B cell (primary cell): Measurements from ENCODE around the gene GBA2. TPM values are rescaled to one million over a fixed set of nuclear protein-coding genes. Genes with fewer than 3 reads are reported as not detected.

Experiments used
- ATAC-seq: fragments of 200-7000 bp; cut with Tn5 transposase; one replicate; pipeline ENCODE4 v1.10.0; 2021; ENCODE audit warnings: low read depth, mild to moderate bottlenecking, moderate number of reproducible peaks, moderate library complexity
- CTCF ChIA-PET: fragments of 350-600 bp; sonication (Branson Sonifier 250); formaldehyde crosslinking; loops from one replicate; lab custom pipeline; 2021; ENCODE audit warnings: antibody characterized with exemption, inconsistent platforms; lab: Charles Lee
- POLR2A ChIA-PET: fragments of 350-600 bp; sonication (Branson Sonifier 250); formaldehyde crosslinking; loops from one replicate; lab custom pipeline; 2021; ENCODE audit warnings: antibody characterized with exemption; lab: Charles Lee
- DNase-seq: peaks from one replicate; pipeline ENCODE4 v3.0.0; 2013
- H2AFZ ChIP-seq: 2 replicates; pipeline ENCODE4 v1.6.1; 2012; ENCODE audit warnings: mild to moderate bottlenecking, low read depth, low read length; ENCODE audit not compliant: insufficient read depth, poor library complexity, severe bottlenecking
- H3K27ac ChIP-seq, 2 donors: 1 replicate in 1 of 2; 2 replicates in 1 of 2; pipeline ENCODE4 v1.5.1; 2012 to 2013; ENCODE audit warnings: low read length in 2 of 2, mild to moderate bottlenecking in 2 of 2, moderate library complexity in 1 of 2
- H3K27me3 ChIP-seq, 4 experiments: fragments of 200-600 bp in 1 of 4; sonication (generic) in 1 of 4; replicated peaks in 1 of 4; 1 replicate in 2 of 4; 2 replicates in 2 of 4; pipeline versions ENCODE4 v1.6.1 to v1.7.0; 2013 to 2016; ENCODE audit warnings: low read length in 3 of 4, mild to moderate bottlenecking in 2 of 4, mixed read lengths in 1 of 4, moderate library complexity in 1 of 4; ENCODE audit not compliant: insufficient read depth in 4 of 4, control insufficient read depth in 3 of 4; ENCODE audit errors: control extremely low read depth in 1 of 4
- H3K36me3 ChIP-seq, 2 experiments: replicated peaks in 1 of 2; 1 replicate in 1 of 2; 2 replicates in 1 of 2; pipeline versions ENCODE4 v1.6.1 to v1.7.1; 2013; ENCODE audit warnings: low read length in 1 of 2; ENCODE audit not compliant: insufficient read depth in 2 of 2, control insufficient read depth in 1 of 2; ENCODE audit errors: control extremely low read depth in 1 of 2, extremely low read depth in 1 of 2
- H3K4me1 ChIP-seq, 2 donors: fragments of 200-600 bp in 1 of 2; sonication (generic) in 1 of 2; 1 replicate in 1 of 2; 2 replicates in 1 of 2; pipeline versions ENCODE4 v1.5.1 to v1.6.1; 2013 to 2017; ENCODE audit warnings: low read length in 2 of 2; ENCODE audit not compliant: control insufficient read depth in 2 of 2, insufficient read depth in 2 of 2
- H3K4me2 ChIP-seq: replicated peaks from 2 replicates; pipeline ENCODE3; 2012; ENCODE audit warnings: mild to moderate bottlenecking, low read depth, low read length; ENCODE audit not compliant: poor library complexity, severe bottlenecking
- H3K4me3 ChIP-seq, 5 experiments: fragments of 200-600 bp in 1 of 5; sonication (generic) in 1 of 5; 1 replicate in 3 of 5; 2 replicates in 2 of 5; pipeline versions ENCODE4 v1.5.1 to v1.7.0; 2011 to 2016; ENCODE audit warnings: low read length in 4 of 5, mild to moderate bottlenecking in 4 of 5, low read depth in 2 of 5, control low read depth in 1 of 5, moderate library complexity in 1 of 5; ENCODE audit not compliant: insufficient read depth in 1 of 5; ENCODE audit errors: control extremely low read depth in 1 of 5, extremely low read depth in 1 of 5
- H3K79me2 ChIP-seq: fragments of 200-600 bp; sonication (generic); one replicate; pipeline ENCODE4 v1.6.0; 2016; ENCODE audit warnings: low read length; ENCODE audit not compliant: control insufficient read depth, insufficient read depth
- H3K9ac ChIP-seq: fragments of 200-600 bp; sonication (generic); 2 replicates; pipeline ENCODE4 v1.6.1; 2017; ENCODE audit warnings: mild to moderate bottlenecking, low read length, moderate library complexity
- H3K9me3 ChIP-seq, 3 donors: one replicate each; pipeline versions ENCODE4 v1.6.1 to v1.7.1; 2013; ENCODE audit warnings: low read length in 2 of 3; ENCODE audit not compliant: control insufficient read depth in 2 of 3, insufficient read depth in 1 of 3; ENCODE audit errors: control extremely low read depth in 1 of 3
- H4K20me1 ChIP-seq: 2 replicates; pipeline ENCODE4 v1.6.0; 2012; ENCODE audit warnings: mild to moderate bottlenecking, low read length; ENCODE audit not compliant: insufficient read depth, control insufficient read depth, poor library complexity, severe bottlenecking
- H3K27ac Mint-ChIP-seq: one replicate; pipeline ENCODE4 v1.8.0; 2021; ENCODE audit warnings: mixed read lengths
- H3K27me3 Mint-ChIP-seq: one replicate; pipeline ENCODE4 v1.8.0; 2021; ENCODE audit warnings: mixed read lengths
- H3K4me1 Mint-ChIP-seq: one replicate; pipeline ENCODE4 v1.8.0; 2021; ENCODE audit warnings: mixed read lengths
- H3K4me3 Mint-ChIP-seq: one replicate; pipeline ENCODE4 v1.8.0; 2021; ENCODE audit warnings: mixed read lengths
- H3K9me3 Mint-ChIP-seq: one replicate; pipeline ENCODE4 v1.8.0; 2022; ENCODE audit warnings: mixed read lengths; ENCODE audit not compliant: insufficient read depth
- EZH2 ChIP-seq: IDR thresholded peaks from 2 replicates; pipeline ENCODE4 v1.6.1; 2012; ENCODE audit warnings: borderline replicate concordance, low read depth, mild to moderate bottlenecking, moderate library complexity, low read length; ENCODE audit not compliant: insufficient read depth, poor library complexity, severe bottlenecking
- WGBS: methylation state at CpG from one replicate; pipeline ENCODE4 v1.1.5; 2013; ENCODE audit warnings: missing lambda C conversion rate; ENCODE audit not compliant: insufficient coverage; 5-methylcytosine and 5-hydroxymethylcytosine counted together
- intact Hi-C: fragments of 100-400 bp; cut with micrococcal nuclease; formaldehyde crosslinking; loops from one replicate; pipeline ENCODE4 v1.10.0; 2022
- polyA plus RNA-seq: library from polyadenylated mRNA; depleted of rRNA; stranded (reverse); fragments of >200 nt; gene quantifications from 2 replicates; pipeline ENCODE4 v1.2.3, GENCODE V29; 2012
- total RNA-seq, 2 donors: library from RNA; stranded (reverse); fragments of 120-200 nt in 1 of 2; gene quantifications; 1 replicate in 1 of 2; 2 replicates in 1 of 2; pipeline versions ENCODE4 v1.2.3 to v1.2.4, GENCODE V29; 2013 to 2022
- TF ChIP-seq, protein P1 (sequence below): fragments of 200-600 bp; IDR thresholded peaks from one replicate; pipeline ENCODE4 v1.8.0; 2022; ENCODE audit warnings: antibody characterized with exemption, mild to moderate bottlenecking

Gene GBA2
- total and polyA plus RNA-seq, 2 donors (not counting 1 experiment from before 2014, with no cell fraction given) = 114 to 137 TPM

DNA sequence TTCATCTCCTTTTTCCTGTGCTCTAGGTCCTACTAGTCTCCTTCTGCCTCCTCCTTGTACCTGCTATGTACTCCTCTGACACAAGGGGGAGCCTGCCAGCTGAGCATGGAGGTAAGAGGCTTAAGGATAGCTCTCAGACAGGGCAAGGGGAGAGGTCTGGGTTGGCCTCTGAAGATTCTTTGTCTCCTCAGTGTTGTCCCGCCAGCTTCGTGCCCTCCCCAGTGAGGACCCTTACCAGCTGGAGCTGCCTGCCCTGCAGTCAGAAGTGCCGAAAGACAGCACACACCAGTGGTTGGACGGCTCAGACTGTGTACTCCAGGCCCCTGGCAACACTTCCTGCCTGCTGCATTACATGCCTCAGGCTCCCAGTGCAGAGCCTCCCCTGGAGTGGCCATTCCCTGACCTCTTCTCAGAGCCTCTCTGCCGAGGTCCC is 12.8 kb downstream of the GBA2 start:
- H3K27me3 Mint-ChIP-seq = no peaks in the 10 kb centered on the region
- POLR2A ChIA-PET = interaction anchor here (0.8 to 1.6 kb wide), 3 partner anchors 12 to 146 kb away, joined by 3 to 5 read pairs (median 3); no protein-coding TSS in a partner anchor

DNA sequence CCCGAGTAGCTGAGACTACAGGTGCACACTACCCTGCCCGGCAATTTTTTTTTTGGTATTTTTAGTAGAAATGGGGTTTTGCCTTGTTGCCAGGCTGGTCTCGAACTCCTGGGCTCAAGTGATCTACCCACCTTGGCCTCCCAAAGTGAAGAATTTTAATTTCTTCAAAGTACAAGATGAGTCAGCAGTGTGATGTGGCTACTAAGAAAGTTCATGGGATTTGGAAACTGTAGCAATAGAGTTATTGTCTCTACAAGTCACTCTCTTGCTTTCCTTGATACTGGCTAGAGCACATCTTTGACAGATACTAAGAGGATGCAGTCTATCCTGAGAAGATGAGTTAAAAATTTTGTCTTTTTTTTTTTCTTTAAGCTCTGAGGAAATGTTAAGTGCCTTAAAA is 14.9 kb downstream of the GBA2 start:
- H2AFZ ChIP-seq = no peak overlapping the region
- Mint-ChIP-seq H3K4me3 (no peak overlapping the region), H3K4me1 (peaks cover 12% of the 10 kb centered on the region), H3K27me3 (no peaks in the 10 kb centered on the region), H3K9me3 (no peaks in the 10 kb centered on the region), H3K27ac (no peak overlapping the region)
- peaks cover 1 to 47% of the 10 kb centered on the region in 2 experiments for H3K36me3 ChIP-seq
- CTCF ChIA-PET = interaction anchor here (0.8 to 9.7 kb wide), 13 partner anchors 8 to 148 kb away, joined by 3 to 142 read pairs (median 16); partner anchors contain the start of genes ARHGEF39, CCDC107, GBA2 and RGP1
- H3K4me2 ChIP-seq = no peak overlapping the region
- H3K4me1 ChIP-seq = peaks cover 34 to 42% of the 10 kb centered on the region in 2 donors
- no peak overlapping the region for H3K9ac ChIP-seq
- ATAC-seq (no peak), DNase-seq (no peak)
- no peak overlapping the region for H3K27ac ChIP-seq
- H3K9me3 ChIP-seq = no peaks in the 10 kb centered on the region
- H3K27me3 ChIP-seq = no peaks in the 10 kb centered on the region
- 100% methylated on average over 1 of the region's 3 CpGs for WGBS
- intact Hi-C loops = loop anchor here (5.0 to 10.0 kb wide), 4 partner anchors 458 to 1917 kb away; partner anchors contain the start of genes CLTA, FANCG, UBE2R2 and VCP
- TF ChIP-seq, protein P1, sequence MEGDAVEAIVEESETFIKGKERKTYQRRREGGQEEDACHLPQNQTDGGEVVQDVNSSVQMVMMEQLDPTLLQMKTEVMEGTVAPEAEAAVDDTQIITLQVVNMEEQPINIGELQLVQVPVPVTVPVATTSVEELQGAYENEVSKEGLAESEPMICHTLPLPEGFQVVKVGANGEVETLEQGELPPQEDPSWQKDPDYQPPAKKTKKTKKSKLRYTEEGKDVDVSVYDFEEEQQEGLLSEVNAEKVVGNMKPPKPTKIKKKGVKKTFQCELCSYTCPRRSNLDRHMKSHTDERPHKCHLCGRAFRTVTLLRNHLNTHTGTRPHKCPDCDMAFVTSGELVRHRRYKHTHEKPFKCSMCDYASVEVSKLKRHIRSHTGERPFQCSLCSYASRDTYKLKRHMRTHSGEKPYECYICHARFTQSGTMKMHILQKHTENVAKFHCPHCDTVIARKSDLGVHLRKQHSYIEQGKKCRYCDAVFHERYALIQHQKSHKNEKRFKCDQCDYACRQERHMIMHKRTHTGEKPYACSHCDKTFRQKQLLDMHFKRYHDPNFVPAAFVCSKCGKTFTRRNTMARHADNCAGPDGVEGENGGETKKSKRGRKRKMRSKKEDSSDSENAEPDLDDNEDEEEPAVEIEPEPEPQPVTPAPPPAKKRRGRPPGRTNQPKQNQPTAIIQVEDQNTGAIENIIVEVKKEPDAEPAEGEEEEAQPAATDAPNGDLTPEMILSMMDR = no peak
- TF ChIP-seq EZH2 = no peak
- H4K20me1 ChIP-seq = peaks cover 19% of the 10 kb centered on the region
- H3K4me3 ChIP-seq = no peak overlapping the region
- H3K79me2 ChIP-seq = peaks cover 42% of the 10 kb centered on the region
- POLR2A ChIA-PET = interaction anchor here (0.6 to 0.7 kb wide), 2 partner anchors 23 to 220 kb away, joined by 3 read pairs; no protein-coding TSS in a partner anchor

More for the DNA sequence above, 12.8 kb downstream of the GBA2 start:
- Histone ChIP-seq H3K4me1 (peaks cover 13 to 21% of the 10 kb centered on the region in 2 donors), H3K27ac (no peak overlapping the region), H3K27me3 (no peaks in the 10 kb centered on the region), H3K9ac (no peak overlapping the region), H3K4me3 (no peak overlapping the region), H3K36me3 (peaks cover 1 to 67% of the 10 kb centered on the region in 2 experiments), H4K20me1 (peaks cover 9% of the 10 kb centered on the region), H3K79me2 (peaks cover 32% of the 10 kb centered on the region), H3K9me3 (no peaks in the 10 kb centered on the region), H2AFZ (no peak overlapping the region), H3K4me2 (no peak overlapping the region)
- intact Hi-C loops = loop anchor here (1.0 to 10.0 kb wide), 6 partner anchors 13 to 1729 kb away; partner anchors contain the start of genes FANCG, GBA2, RGP1 and VCP
- no peak overlapping the region for H3K4me3 Mint-ChIP-seq
- no peak overlapping the region for H3K27ac Mint-ChIP-seq
- WGBS = 79% methylated on average over 4 of the region's 5 CpGs
- no peaks in the 10 kb centered on the region for H3K9me3 Mint-ChIP-seq
- TF ChIP-seq EZH2 = no peak
- TF ChIP-seq, protein P1 = peak; percentile 87
- ATAC-seq (peak; percentile 13), DNase-seq (peak; percentile 79)
- peaks cover 12% of the 10 kb centered on the region for H3K4me1 Mint-ChIP-seq
- CTCF ChIA-PET = interaction anchor here (0.6 to 9.7 kb wide), 35 partner anchors 10 to 684 kb away, joined by 3 to 142 read pairs (median 6); partner anchors contain the start of genes ARHGEF39, CCDC107, GBA2 and HINT2
